Measurements from ENCODE around the gene RGL3.

RGL3 gene

GRCh38 chr19:11416346-11417052 lies 2.6 kb downstream of the RGL3 start:
- DNase-seq, result no peak

DNA sequence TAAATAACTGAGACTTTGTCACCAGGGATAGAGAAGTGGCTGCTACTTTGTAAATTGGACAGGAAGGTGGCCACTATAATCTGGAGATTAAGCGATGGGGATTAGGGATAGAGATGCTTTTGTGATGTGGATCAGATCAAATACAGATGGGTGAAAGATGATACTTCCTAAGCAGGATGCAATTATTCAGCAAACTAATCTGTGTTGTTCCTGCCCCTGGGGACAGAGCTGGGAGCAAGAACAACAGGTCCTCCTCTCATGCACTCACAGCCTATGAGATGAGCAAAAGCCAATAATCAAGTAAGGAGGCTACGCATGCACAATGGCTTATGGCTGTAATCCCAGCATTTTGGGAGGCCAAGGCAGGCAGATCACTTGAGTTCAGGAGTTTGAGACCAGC lies 4.6 kb downstream of the RGL3 start:
- no peak for DNase-seq

GRCh38 chr19:11410682-11411081 lies 8.4 kb downstream of the RGL3 start:
- peak; percentile 35 for DNase-seq

DNA sequence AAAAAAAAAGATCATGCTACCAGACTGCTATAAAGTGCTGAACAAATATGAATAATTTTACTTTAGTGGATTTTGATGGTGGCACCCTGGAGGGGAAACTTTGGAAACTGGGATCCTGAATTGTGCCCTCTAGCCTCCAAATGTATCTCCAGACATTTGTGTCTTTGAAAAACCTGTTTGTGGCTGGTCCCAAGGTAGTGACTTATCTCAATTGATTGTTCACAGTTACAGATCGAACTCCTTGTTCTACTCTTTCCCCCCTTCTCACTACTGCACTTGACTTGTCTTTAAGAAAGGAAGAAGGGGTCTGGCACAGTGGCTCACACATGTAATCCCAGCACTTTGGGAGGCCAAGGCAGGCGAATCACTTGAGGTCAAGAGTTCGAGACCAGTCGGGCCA lies 10.5 kb downstream of the RGL3 start:
- DNase-seq, result no peak

DNA sequence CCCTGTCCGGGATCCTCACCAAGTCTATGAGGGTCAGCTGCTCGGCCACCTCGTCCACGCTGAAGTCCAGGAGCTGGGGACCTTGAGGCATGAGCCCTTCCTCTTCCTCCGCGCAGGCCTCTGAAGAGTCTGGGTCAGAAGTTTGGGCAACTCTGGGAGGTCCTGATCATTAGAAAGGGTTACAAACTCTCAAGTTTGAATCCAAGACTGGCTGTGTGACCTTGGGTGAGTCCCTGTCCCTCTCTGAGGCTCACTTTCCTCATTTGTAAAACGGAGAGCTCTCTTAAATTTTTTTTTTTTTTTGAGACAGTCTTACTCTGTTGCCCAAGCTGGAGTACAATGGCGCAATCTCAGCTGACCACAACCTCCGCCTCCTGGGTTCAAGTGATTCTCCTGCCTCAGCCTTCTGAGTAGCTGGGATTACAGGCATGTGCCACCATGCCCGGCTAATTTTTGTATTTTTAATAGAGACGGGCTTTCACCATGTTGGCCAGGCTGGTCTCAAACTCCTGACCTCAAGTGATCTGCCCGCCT lies 12.3 kb downstream of the RGL3 start:
- DNase-seq, result peak; percentile 68

DNA sequence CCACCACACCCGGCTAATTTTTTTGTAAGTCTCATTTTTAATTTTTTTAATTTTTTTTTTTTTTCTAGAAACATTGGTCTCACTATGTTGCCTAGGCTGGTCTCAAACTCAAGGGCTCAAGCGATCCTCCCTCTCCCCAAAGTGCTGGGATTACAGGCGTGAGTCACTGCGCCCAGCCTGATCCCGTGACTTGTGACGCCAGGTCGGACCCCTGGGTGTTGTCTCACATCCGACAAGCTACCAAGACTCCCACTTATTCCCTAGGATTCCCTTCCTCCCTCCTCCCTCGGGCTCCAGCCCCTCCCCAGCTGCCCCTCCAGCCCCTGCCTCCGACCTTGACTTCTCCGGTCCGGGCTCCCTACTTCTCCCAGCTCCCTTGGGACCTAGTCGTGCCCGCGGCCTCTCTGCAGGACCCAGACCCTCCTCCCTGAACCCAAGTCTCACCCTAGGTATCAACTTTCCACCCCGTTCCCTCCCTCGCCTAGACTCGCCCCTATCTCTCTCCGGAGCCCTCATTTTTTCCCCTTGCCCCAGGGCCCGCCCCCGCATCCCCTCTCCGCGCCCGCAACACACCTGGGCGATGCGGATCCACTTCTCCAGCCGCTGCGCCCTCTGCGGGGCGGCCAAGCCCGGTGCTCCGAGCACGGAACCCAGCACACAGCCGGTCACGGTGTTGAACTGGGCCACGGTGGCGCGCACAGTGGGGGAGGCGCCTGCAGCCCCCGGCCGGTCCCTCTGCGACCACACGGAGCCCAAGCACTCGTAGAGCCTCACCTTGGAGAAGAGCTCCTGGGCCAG lies 13.1 kb downstream of the RGL3 start:
- DNase-seq, result no peak

DNA sequence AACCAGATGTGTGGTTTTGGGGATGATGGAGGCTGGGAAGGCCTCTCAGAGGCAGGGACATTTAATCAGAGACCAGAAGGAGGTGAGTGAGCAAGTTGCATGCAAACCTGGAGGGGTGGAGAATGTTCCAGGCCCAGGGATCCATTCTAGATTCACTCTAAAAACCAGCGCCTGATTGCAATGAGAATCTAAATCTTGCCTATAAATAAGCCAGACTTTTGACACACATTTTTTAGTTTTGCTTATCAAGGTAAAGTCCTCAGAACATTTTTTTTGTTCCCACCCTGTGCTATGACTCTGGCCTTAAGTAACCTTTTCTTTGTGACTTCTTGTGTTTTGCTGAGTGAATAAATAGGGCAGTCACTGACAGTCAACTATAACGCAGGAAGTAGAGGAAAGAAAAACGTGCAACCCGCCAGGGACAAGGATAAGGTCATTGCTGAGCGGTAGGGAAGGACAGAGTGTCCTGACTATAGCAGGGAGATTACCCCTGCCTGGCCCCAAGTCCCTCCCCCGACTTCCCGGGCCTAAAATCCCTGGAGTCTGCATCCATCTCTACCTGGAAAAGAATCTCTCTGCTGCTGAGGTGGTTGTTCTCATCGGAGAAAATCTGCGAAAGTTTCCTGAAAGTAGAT lies 14.4 kb downstream of the RGL3 start:
- no peak for DNase-seq

DNA sequence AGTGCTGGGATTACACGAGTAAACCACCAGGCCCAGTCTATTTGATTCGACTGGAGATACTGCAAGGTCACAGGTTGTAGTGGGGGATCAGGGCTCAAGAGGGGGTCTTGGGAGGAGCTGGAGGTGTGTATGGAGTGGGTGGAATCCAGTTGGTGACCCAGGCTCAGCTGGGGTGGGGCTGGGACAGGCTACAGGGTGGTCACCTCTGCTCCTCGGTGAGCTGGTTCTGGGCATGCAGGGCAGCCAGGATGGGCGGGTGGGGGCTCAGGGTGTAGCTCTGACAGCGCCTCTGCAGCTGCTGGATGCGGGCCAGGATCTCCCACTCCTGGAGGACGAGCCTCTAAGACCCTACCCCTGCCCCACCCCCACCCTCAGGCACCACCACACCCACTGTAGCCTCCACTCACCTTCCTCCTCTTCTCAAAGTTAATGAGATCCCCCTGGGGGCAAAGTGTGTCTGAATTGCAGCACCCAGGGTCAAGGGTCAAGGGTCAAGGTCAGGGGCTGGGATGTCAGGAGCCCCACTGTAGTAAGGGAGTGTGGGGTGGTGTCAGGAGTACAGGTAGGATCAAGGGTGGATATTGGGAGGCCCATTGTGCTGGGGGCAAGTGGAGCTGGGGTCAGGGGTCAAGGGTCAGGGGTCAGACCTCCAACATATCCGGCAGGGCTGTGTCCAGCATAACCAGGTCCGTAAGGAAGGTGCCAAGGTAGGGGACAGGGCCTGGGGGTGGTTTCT lies 17.1 kb downstream of the RGL3 start:
- no peak for DNase-seq

DNA sequence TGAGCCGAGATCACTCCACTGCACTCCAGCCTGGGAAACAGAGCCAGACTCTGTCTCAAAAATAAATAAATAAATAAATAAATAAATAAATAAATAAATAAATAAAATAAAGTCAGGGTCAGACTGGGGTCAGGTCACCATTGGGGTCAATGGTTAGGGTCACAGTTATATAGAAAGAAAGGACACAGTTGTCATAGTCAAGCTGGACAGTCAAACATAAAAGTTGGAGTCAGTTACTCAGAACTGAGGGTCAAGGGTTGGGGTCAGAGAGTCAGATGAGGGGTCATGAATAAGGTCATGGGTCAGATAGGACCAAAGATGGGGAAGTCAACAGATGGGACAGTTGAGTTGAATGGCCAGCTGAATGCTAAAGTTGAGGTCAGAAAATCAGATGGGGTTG lies 18.3 kb downstream of the RGL3 start:
- no peak for DNase-seq

DNA sequence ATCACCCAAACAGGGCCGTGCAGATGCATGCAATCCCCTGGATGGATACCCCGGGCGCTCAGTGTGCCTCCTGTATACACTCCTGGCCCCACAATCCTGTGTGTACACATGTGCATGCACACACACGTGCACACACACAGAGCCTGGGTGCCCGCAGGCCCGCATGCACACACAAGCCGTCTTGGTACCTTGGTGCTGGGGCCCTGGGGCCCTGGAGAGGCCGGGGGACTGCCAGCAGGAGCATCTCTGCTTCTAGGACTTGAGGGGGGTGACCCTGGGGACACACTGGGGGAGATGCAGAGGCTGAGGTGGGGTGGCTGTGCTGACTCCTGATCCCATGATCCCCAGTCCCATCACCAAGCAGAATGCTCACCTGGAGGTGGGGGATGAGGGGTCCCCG lies 19.4 kb downstream of the RGL3 start:
- DNase-seq, result no peak

DNA sequence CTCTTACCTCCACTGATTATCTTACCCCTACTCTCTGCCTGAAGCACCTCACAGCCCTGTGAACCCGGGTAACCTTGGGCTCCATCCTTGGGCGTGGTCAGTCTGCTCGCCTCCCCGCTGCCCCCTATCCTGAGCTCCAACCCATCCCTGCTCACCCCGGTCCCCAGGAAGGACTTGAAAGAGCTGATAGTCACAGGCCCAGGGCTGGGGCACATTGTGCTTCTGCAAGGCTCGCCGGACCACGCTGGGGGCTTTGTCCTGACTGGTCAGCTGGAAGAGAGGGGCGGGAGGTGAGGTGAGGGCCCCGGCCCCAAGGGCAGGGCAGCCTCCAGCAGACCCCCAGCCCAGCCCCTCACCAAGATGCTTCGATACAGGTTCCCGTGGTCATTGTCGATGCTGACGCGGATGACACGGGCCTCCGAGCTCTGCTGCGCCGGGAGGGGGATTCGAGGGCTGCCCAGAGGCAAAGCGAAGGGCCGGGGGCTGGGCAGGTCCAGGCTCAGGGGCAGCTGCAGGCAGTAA lies 22.0 kb downstream of the RGL3 start:
- no peak for DNase-seq

DNA sequence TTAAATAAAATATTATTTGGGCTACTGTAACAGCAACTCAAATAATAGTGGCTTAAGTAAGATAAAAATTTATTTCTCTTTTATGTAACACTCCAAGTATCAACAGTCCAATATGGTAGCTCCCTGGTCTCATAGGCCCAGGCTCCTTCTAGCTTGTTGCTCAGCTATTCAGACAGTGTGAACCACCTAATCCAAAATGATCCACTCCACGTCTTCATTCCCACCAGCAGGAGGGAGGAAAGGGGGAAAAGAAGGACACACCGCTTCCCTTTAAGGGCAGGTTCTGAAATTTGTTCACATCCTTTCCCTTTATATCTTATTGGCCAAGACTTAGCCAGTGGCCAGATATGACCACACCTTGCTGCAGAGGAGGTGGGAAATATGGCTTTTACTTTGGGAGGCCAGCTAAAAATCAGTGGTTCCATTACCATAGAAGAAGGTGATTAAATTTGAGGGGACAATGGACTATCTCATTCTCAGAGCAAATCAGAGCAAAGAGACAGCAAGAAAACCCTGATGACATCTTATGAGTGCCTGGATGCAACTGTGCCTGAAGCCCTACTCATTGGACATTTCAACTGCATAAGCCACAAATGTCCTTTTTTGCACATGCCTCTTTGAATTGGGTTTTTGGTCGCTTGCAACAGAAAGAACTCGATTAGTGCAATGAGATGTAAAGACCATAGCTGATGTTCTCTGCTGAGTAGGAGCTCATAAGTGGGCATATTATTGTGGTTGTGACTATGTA lies 28.0 kb downstream of the RGL3 start:
- DNase-seq, result peak; percentile 29

DNA sequence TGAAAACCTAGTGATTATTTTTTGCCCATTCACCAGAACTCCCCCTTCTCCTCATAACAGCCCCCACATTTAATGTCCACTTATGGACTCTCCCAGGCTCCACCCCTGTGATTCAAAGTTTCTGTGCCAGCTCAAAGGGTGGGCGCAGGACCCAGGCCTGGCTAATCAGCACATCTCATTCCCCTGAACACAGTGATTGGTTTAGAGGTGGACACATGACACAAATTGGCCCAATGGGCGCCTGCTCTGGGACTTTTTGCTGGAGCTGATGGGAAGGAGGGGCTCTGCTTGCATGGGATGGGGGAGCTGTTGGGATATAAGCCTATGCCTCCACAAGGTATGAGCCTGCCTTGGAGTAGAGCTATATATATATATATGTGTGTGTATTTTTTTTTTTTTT lies 28.8 kb downstream of the RGL3 start:
- no peak for DNase-seq

GRCh38 chr19:11387162-11388034 lies 31.7 kb downstream of the RGL3 start:
- DNase-seq, result peak; percentile 77

DNA sequence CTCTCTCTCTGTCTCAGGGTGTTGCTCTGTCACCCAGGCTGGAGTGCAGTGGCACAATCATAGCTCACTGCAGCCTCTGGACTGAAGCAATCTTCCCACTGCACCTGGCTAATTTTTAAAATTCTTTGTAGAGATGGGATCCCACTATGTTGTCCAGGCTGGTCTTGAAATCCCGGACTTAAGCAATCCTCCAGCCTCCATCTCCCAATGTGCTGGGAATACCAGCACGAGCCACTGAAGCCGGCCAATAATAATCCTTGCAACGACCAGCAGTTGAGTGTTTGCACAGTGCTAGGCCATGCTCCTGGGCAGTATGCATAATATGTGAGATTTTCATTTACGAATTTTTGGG lies 34.4 kb downstream of the RGL3 start:
- DNase-seq, result no peak

DNA sequence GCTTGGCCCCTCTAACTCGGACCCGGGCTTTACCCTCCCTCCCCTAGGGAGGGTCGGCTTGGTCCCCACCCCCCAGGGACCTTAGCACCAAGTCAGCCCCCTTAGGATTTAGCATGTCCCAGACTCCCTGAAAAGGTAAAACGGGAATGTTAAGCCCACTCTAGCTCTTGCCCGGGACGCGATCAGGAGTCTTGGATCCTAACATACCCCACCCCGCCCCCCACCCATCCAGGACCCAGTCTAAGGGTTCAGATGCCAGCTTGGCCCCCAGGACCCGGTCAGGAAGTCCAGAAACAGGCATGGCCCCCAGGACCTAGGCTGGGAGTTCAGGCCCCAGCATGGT lies 35.4 kb downstream of the RGL3 start:
- DNase-seq, result no peak

DNA sequence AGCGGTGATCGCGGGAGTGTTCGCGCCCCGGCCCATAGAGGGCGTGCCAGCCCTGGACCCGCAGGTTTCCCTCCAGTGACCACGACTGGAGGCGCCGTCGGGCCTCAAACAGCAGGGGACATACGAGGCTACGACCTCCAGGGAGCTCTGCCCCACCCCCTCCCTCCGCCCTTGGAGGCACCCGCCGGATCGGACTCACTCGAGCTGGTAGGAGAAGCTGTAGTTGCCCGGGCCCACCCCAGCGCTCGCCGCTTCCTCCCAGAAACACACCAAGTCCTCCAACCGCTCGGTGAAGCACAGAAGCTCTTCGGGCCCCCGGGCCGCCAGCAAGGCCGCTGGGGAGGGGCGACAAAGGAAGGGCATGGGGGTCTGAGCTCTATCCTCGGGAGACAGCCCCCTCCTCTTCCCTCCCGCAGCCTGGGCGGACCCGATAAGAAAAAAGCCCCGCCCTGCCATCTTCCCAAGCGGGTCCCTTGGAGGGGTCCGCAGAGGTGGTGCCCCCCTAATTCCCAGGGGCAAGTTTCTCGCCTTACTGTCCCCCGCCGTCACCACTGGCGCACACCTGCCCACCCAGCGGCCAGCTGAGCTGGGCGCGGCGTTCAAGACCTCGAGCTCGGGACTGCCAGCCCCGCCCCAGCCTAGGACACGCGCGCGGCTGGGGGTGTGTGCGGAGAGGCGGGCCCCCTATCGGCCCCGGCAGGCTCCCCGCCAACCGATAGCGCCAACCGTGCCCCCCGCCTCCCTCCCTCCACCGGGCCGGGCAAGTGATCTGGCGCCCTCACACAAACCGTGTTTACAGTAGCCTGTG lies 36.0 kb downstream of the RGL3 start:
- DNase-seq, result peak; percentile 70

DNA sequence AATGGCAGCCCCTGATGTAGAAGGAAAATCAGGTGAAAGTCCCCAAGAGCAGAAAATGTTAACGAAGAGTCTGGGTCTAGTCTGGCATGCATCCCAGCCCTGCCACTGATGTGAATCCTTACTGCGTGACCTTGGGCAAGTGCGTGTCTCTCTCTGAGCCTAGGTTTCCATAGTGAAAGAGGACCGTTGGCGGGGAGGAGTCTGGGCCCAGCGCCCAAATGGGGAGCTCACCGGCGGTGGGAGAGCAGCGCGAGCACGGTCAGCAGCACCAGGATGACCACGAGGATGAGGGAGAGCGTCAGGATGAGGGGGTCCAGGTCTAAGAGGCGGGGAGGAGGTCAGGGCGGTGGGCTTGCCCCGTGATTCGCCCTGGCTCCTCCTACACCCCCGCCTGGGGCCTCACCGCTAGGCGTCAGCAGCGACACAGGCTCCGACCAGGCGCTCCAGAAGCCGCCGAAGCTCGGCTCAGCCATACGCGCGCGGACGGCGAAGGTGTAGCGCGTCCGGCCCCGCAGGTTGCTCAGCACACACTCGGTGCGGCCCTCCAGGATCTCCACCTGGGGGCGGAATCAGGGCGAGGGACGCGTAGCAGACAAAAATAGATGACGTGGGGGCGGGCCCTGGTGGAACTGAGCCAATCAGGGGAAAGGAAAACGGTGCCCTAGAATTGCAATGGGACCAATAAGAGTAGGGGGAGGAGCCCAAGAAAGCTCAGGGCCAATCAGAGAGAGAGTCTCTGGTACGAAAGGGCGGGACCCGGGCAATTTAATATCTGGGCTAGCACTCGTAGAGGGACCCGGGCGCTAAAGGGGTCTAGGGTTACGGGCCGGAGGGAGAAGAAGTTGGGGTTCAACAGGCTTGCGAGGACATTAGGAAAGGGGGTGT lies 38.2 kb downstream of the RGL3 start:
- DNase-seq, result peak; percentile 99

DNA sequence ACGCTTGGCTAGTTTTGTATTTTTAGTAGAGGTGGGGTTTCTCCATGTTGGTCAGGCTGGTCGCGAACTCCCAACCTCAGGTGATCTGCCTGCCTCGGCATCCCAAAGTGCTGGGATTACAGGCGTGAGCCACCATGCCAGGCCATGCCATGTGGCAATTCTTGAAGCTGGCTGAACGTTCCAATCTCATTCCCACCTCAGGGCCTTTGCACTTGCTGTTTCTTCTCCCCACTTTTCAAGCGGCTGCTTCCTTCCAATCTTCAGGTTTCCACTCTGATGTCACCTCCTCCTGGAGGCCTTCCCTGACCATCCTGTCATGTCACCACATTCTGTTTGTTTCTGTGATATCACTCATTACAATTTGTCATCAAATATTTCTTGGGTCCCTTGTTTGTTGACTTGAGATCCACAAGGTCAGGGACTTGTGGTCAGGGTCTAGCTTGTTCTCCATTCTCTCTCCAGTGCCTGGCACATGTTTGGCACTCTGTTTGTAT lies 39.2 kb downstream of the RGL3 start:
- DNase-seq, result peak; percentile 15

All from MV-4-11 (cell line).